Stimulated activated CD4-positive, alpha-beta T cell treated with anti-CD3 and anti-CD28 coated beads, Interleukin-1b, Interleukin-23, amount 100 ng/mL, for 4 hours (primary cell): ENCODE data around the gene IMP3.
"Not testable (repeated sequence)": the region's sequence is repeated elsewhere in the genome, so short reads cannot be mapped to it uniquely, and the experiment has no call there.

Source experiments
- DNase-seq, 2 donors: peaks; one replicate each; pipeline ENCODE4 v3.0.0-alpha.2; 2020; ENCODE audit warnings: low read depth in 2 of 2

Gene IMP3

GRCh38 chr15:75650908-75651809 is 11.1 kb upstream of the IMP3 start:
- DNase-seq: no peak

GRCh38 chr15:75649848-75650247 is 9.8 kb upstream of the IMP3 start:
- DNase-seq: no peak

GRCh38 chr15:75649045-75649761 is 9.2 kb upstream of the IMP3 start:
- no peak for DNase-seq

- DNase-seq: no peak
Observed at GRCh38 chr15:75648156-75649000, 8.4 kb upstream of the IMP3 start.

- peak; percentile 36 to 39 for DNase-seq
Observed at GRCh38 chr15:75647370-75648155, 7.5 kb upstream of the IMP3 start, which contains the start of gene SNX33. SNX33 (plus strand) TSS chr15:75647912; CDS start chr15:75649103, 1,191 bp downstream.

GRCh38 chr15:75646944-75647364 is 6.9 kb upstream of the IMP3 start:
- peak in 1 of 2 donors; percentile 5 for DNase-seq

- DNase-seq: no peak
Observed at GRCh38 chr15:75646112-75646943, 6.3 kb upstream of the IMP3 start.

- DNase-seq: no peak
Observed at GRCh38 chr15:75644376-75644775, 4.4 kb upstream of the IMP3 start.

- no peak for DNase-seq
Observed at GRCh38 chr15:75641603-75642002, 1.6 kb upstream of the IMP3 start.

GRCh38 chr15:75641179-75641503 is 1.1 kb upstream of the IMP3 start:
- no peak for DNase-seq

- DNase-seq: peak; percentile 17 to 40
Observed at GRCh38 chr15:75640483-75641178, 607 bp upstream of the IMP3 start.

- DNase-seq: no peak
Observed at GRCh38 chr15:75639191-75639708, 774 bp downstream of the IMP3 start.

- no peak for DNase-seq
Observed at GRCh38 chr15:75637245-75638009, 2.6 kb downstream of the IMP3 start.

- DNase-seq: no peak
Observed at GRCh38 chr15:75636026-75636425, 4.0 kb downstream of the IMP3 start.

- DNase-seq: not testable (repeated sequence)
Observed at GRCh38 chr15:75633922-75634321, 6.1 kb downstream of the IMP3 start.

GRCh38 chr15:75631935-75632334 is 8.1 kb downstream of the IMP3 start:
- no peak for DNase-seq

GRCh38 chr15:75625542-75626347 is 14.3 kb downstream of the IMP3 start, which contains the start of gene SNUPN:
SNUPN (minus strand) TSS chr15:75625725; CDS start chr15:75621051, 4,674 bp downstream.
- peak; percentile 90 to 91 for DNase-seq

- DNase-seq: no peak
Observed at GRCh38 chr15:75622505-75622904, 17.5 kb downstream of the IMP3 start.
